Measurements from ENCODE around the gene KLHDC3. TPM values are rescaled to one million over a fixed set of nuclear protein-coding genes. Genes with fewer than 3 reads are reported as not detected.

KLHDC3 gene
- total and polyA plus RNA-seq, 2 experiments from 2014 or later = 88.2 to 184 TPM

- TF ChIP-seq REST (IDR thresholded peaks at IDR 0.05; ENCODE audit: unreplicated experiment) (no peak), ZNF331 (CRISPR knock-in tag; IDR thresholded peaks at IDR 0.05; ENCODE audit: low read depth) (no peak), EZH2phosphoT487 (IDR thresholded peaks at IDR 0.05; ENCODE audit: unreplicated experiment) (no peak), STAT1 (IDR thresholded peaks at IDR 0.05; ENCODE audit: unreplicated experiment) (no peak), POLR2AphosphoS5 (IDR thresholded peaks at IDR 0.05; ENCODE audit: low read depth) (no peak)
- TF ChIP-seq, protein P1, sequence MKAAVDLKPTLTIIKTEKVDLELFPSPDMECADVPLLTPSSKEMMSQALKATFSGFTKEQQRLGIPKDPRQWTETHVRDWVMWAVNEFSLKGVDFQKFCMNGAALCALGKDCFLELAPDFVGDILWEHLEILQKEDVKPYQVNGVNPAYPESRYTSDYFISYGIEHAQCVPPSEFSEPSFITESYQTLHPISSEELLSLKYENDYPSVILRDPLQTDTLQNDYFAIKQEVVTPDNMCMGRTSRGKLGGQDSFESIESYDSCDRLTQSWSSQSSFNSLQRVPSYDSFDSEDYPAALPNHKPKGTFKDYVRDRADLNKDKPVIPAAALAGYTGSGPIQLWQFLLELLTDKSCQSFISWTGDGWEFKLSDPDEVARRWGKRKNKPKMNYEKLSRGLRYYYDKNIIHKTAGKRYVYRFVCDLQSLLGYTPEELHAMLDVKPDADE (IDR thresholded peaks at IDR 0.05) = no peak
Measured at GRCh38 chr6:43060755-43061633, 46.9 kb downstream of the KLHDC3 start (continued).

- peaks cover 14% of the 10 kb centered on the region for H3K27me3 Mint-ChIP-seq (ENCODE audit: insufficient read depth, low read depth, poor library complexity)
- TF ChIP-seq ZNF331 (CRISPR knock-in tag; IDR thresholded peaks at IDR 0.05; ENCODE audit: low read depth) (no peak), CTCF (conservative IDR thresholded peaks at IDR 0.05; ENCODE audit: low read depth in 2 of 2) (no peak), STAT1 (IDR thresholded peaks at IDR 0.05; ENCODE audit: unreplicated experiment) (no peak), REST (IDR thresholded peaks at IDR 0.05; ENCODE audit: unreplicated experiment) (no peak), EZH2phosphoT487 (IDR thresholded peaks at IDR 0.05; ENCODE audit: unreplicated experiment) (no peak), ZNF114 (CRISPR knock-in tag; IDR thresholded peaks at IDR 0.05) (no peak)
- TF ChIP-seq, protein P1 (IDR thresholded peaks at IDR 0.05) = no peak
Measured at GRCh38 chr6:43061861-43062260, 47.8 kb downstream of the KLHDC3 start.

More at GRCh38 chr6:43061861-43062260, 47.8 kb downstream of the KLHDC3 start:
- Histone ChIP-seq H3K4me3 (no peak overlapping the region), H3K4me2 (no peak overlapping the region), H4K20me1 (replicated peaks; ENCODE audit: insufficient read depth) (no peaks in the 10 kb centered on the region), H3K27me3 (ENCODE audit: insufficient read depth) (no peaks in the 10 kb centered on the region), H3F3A (replicated peaks; ENCODE audit: low read depth) (peaks cover 8% of the 10 kb centered on the region), H2AFZ (no peak overlapping the region), H3K27ac (ENCODE audit: low read depth) (no peak overlapping the region), H3K4me1 (ENCODE audit: insufficient read depth) (peaks cover 9% of the 10 kb centered on the region), H3K79me2 (replicated peaks; ENCODE audit: insufficient read depth) (peaks cover 26% of the 10 kb centered on the region), H3K36me3 (ENCODE audit: insufficient read depth) (peaks cover 5% of the 10 kb centered on the region; the same call in 1 of the 2 replicates), H3K9me2 (ENCODE audit: insufficient read depth) (no peaks in the 10 kb centered on the region)
- peak overlapping the region; percentile 28; the same call in 1 of the 3 replicates for H3K4me3 Mint-ChIP-seq
- DNase-seq (ENCODE audit: low spot score) (no peak), ATAC-seq (no peak)
- H3K36me3 Mint-ChIP-seq (ENCODE audit: low read depth) = peaks cover 10% of the 10 kb centered on the region
- H3K4me1 Mint-ChIP-seq = peaks cover 20% of the 10 kb centered on the region
- no peaks in the 10 kb centered on the region; the same call in 2 of the 3 replicates for H3K9me3 Mint-ChIP-seq
- H3K27ac Mint-ChIP-seq = no peak overlapping the region
